ENCODE measurements around the gene ADARB1. TPM values are rescaled to one million over a fixed set of nuclear protein-coding genes. Genes with fewer than 3 reads are reported as not detected.

ADARB1 gene
- total RNA-seq, 3 donors from 2014 or later (not counting 1 experiment from before 2014, with no cell fraction given): 20.7 to 28.0 (median 26.6) TPM

- peak overlapping the region in 1 of 2 donors; percentile 83 for H3K27ac Mint-ChIP-seq
- Histone ChIP-seq H3K27me3 (ENCODE audit: control insufficient read depth, insufficient read depth, low read length) (peaks cover 6% of the 10 kb centered on the region), H3K27ac (ENCODE audit: low read length) (no peak overlapping the region), H3K36me3 (ENCODE audit: control insufficient read depth, insufficient read depth, low read length) (no peaks in the 10 kb centered on the region), H3K4me3 (ENCODE audit: low read length) (no peak overlapping the region), H3K4me1 (ENCODE audit: control insufficient read depth, insufficient read depth, low read length) (peaks cover 39% of the 10 kb centered on the region), H3K9me3 (ENCODE audit: control insufficient read depth, insufficient read depth, low read length) (no peaks in the 10 kb centered on the region)
- H3K27me3 Mint-ChIP-seq (ENCODE audit: low read depth in 2 of 2): peaks cover 35 to 41% of the 10 kb centered on the region in 2 donors
- H3K9me3 Mint-ChIP-seq: no peaks in the 10 kb centered on the region
- peak overlapping the region; percentile 59 for H3K4me3 Mint-ChIP-seq
- WGBS (ENCODE audit: insufficient coverage): 26% methylated on average over 6 of the region's 6 CpGs
- ATAC-seq: peak; percentile 75 to 87 (median 80)
- TF ChIP-seq, protein P1, sequence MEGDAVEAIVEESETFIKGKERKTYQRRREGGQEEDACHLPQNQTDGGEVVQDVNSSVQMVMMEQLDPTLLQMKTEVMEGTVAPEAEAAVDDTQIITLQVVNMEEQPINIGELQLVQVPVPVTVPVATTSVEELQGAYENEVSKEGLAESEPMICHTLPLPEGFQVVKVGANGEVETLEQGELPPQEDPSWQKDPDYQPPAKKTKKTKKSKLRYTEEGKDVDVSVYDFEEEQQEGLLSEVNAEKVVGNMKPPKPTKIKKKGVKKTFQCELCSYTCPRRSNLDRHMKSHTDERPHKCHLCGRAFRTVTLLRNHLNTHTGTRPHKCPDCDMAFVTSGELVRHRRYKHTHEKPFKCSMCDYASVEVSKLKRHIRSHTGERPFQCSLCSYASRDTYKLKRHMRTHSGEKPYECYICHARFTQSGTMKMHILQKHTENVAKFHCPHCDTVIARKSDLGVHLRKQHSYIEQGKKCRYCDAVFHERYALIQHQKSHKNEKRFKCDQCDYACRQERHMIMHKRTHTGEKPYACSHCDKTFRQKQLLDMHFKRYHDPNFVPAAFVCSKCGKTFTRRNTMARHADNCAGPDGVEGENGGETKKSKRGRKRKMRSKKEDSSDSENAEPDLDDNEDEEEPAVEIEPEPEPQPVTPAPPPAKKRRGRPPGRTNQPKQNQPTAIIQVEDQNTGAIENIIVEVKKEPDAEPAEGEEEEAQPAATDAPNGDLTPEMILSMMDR (IDR thresholded peaks at IDR 0.05): no peak
- H3K36me3 Mint-ChIP-seq: no peaks in the 10 kb centered on the region
- peak; percentile 72 to 89 for DNase-seq
- intact Hi-C loops (cut with micrococcal nuclease): loop anchor here (5.0 kb wide), 1 partner anchor 39 kb away; no protein-coding TSS in a partner anchor
- peaks cover 28 to 33% of the 10 kb centered on the region in 2 donors for H3K4me1 Mint-ChIP-seq
These were observed 153.8 kb downstream of the ADARB1 start for GRCh38 chr21:45228171-45228641.

DNA sequence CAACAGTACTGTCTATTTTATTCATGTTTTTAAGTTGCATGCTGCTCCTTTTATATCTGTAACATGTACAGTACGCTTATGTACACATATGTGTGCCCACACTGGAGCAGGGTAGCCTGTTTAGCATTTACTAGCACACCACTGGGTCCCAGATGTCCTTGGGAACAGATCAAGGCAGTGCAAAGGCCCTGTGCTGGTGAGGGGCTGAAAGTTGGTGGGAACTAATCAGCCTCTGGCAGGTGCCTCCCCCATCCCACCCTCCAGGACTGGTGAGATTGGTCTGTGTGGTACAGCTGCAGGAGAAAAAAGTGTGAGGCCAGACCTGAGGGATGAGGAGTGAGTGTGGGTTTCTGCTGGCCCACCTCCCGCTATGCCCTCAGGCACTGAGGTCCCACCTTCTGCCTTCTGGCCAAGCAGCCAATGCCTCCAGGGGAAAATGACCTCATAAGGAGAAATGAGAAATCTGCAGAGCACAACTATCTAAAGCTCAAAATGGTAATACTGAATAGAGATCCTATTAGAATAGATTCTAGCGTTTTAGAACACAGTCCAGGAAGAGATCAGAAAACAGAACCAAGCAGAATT is 154.4 kb downstream of the ADARB1 start:
- Histone ChIP-seq H3K27ac (ENCODE audit: low read length) (no peak overlapping the region), H3K4me3 (ENCODE audit: low read length) (no peak overlapping the region), H3K9me3 (ENCODE audit: control insufficient read depth, insufficient read depth, low read length) (no peaks in the 10 kb centered on the region), H3K36me3 (ENCODE audit: control insufficient read depth, insufficient read depth, low read length) (no peaks in the 10 kb centered on the region), H3K27me3 (ENCODE audit: control insufficient read depth, insufficient read depth, low read length) (peaks cover 6% of the 10 kb centered on the region), H3K4me1 (ENCODE audit: control insufficient read depth, insufficient read depth, low read length) (peaks cover 39% of the 10 kb centered on the region)
- intact Hi-C loops (cut with micrococcal nuclease): loop anchor here (5.0 kb wide), 1 partner anchor 39 kb away; no protein-coding TSS in a partner anchor
- Mint-ChIP-seq H3K4me1 (peaks cover 28 to 33% of the 10 kb centered on the region in 2 donors), H3K9me3 (no peaks in the 10 kb centered on the region), H3K27ac (peak overlapping the region in 1 of 2 donors; percentile 83), H3K27me3 (ENCODE audit: low read depth in 2 of 2) (peaks cover 35 to 41% of the 10 kb centered on the region in 2 donors), H3K36me3 (no peaks in the 10 kb centered on the region), H3K4me3 (peak overlapping the region; percentile 59)
- DNase-seq: no peak
- TF ChIP-seq, protein P1 (IDR thresholded peaks at IDR 0.05): no peak
- WGBS (ENCODE audit: insufficient coverage): 92% methylated on average over 3 of the region's 3 CpGs
- no peak for ATAC-seq

GRCh38 chr21:45231705-45232104 is 157.3 kb downstream of the ADARB1 start:
- intact Hi-C loops (cut with micrococcal nuclease): no loop called here
- no peak overlapping the region for H3K4me3 Mint-ChIP-seq
- no peaks in the 10 kb centered on the region for H3K9me3 Mint-ChIP-seq
- H3K4me1 ChIP-seq (ENCODE audit: control insufficient read depth, insufficient read depth, low read length): peaks cover 24% of the 10 kb centered on the region
- ATAC-seq (no peak), DNase-seq (no peak)
- H3K27me3 ChIP-seq (ENCODE audit: control insufficient read depth, insufficient read depth, low read length): peaks cover 6% of the 10 kb centered on the region
- H3K36me3 ChIP-seq (ENCODE audit: control insufficient read depth, insufficient read depth, low read length): no peaks in the 10 kb centered on the region
- 97% methylated on average over 3 of the region's 3 CpGs for WGBS (ENCODE audit: insufficient coverage)
- H3K27me3 Mint-ChIP-seq (ENCODE audit: low read depth in 2 of 2): peaks cover 35 to 46% of the 10 kb centered on the region in 2 donors
- TF ChIP-seq, protein P1 (IDR thresholded peaks at IDR 0.05): no peak
- no peak overlapping the region for H3K27ac ChIP-seq (ENCODE audit: low read length)
- H3K4me1 Mint-ChIP-seq: peaks cover 24 to 26% of the 10 kb centered on the region in 2 donors
- no peak overlapping the region for H3K27ac Mint-ChIP-seq
- H3K36me3 Mint-ChIP-seq: no peaks in the 10 kb centered on the region
- no peaks in the 10 kb centered on the region for H3K9me3 ChIP-seq (ENCODE audit: control insufficient read depth, insufficient read depth, low read length)
- H3K4me3 ChIP-seq (ENCODE audit: low read length): no peak overlapping the region
